Measurements from ENCODE around the gene TRPM3.

The TRPM3 gene

DNA sequence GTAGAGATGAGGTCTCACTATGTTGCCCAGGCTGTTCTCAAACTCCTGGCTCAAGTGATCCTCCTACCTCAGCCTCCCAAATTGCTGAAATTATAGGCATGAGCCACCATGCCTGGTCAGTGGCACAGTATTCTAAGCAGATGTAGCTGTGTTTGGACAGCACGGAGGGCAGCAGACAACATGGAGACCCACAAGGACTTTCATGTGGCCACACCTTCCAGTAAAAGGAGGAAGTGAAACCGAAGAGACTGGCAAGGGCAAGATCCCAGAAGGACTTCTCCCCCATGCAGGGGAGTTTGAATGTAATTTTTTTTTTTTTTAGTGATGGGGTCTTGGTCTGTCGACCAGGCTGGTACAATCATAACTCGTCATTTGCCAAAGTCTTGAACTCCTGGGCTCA is 172.2 kb downstream of the TRPM3 start:
- no peak for DNase-seq (ENCODE audit: low read depth, low spot score)

DNA sequence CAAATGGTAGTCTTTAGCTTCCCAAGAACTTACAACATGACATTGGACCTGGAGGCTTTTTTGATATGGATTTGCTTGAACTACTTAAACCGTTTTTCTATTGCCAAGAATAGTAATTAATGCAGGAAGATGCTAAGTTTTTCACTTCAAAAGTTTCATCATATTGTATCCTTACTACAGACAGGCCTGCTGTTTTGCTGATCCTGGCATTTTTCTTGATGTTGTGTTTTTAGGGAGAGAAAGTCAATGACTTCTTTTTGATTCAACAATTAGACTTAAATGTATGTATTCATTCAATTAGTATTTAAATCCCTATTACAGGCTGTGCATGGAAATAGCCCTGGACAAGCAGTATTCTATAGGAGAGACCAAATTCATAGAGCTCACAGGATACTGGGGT is 172.7 kb downstream of the TRPM3 start:
- no peak for DNase-seq (ENCODE audit: low read depth, low spot score)

DNA sequence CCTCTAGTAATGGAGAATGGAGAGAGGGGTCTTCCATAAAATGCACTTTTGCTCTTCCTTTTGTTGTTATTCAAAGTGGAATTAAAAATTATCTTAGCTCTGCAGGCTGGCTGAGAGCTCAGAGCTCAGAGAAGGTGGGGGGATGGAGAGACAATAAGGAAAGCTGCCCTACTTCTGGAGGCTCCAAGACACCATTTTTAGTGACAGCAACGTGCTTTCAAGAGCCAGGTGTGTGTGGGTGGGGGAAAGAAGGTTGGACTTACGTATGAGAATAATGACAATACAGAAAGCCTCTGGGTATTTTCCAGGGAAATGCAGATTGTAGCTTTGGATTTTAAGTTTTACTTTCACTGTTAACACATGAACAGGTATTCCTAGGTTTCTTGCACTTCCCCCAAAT is 173.9 kb downstream of the TRPM3 start:
- DNase-seq (ENCODE audit: low read depth, low spot score) = no peak

DNA sequence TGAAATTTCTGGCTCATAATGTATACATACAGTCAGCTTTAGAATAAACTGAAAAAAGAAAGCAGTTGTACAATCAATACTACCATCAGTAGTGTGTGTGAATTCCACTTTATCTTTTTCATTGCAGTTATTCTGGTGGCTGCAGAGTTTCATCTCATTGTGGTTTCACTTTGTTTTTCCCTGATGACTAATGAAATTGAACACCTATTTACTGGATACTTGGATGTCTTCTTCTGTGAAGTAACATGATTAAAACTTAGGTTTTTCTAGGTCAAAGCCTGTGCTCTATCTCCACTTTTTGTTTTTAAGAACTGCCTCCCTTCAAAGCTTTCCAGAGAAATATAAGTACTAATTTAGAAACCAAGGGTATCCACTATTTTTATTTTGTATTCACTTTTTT is 174.3 kb downstream of the TRPM3 start:
- no peak for DNase-seq (ENCODE audit: low read depth, low spot score)

DNA sequence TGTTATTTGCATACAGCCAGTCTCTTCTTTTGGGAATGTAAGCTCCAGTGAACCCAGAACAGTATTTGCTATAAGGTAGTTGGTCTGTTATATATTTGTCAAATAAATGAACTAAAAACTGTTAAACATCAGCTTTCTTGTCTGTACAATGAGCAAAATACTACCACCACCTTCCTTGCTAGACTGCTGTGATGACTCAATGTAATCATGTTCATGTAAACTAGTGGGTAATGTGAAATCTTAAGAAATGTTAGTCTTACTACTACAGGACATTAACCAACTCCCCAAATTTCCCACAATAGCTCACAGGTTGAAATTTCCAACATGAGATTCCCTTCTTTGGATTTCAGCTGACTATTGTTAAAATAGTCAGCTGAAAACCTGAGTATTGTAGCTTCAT is 176.1 kb downstream of the TRPM3 start:
- DNase-seq (ENCODE audit: low read depth, low spot score) = no peak

DNA sequence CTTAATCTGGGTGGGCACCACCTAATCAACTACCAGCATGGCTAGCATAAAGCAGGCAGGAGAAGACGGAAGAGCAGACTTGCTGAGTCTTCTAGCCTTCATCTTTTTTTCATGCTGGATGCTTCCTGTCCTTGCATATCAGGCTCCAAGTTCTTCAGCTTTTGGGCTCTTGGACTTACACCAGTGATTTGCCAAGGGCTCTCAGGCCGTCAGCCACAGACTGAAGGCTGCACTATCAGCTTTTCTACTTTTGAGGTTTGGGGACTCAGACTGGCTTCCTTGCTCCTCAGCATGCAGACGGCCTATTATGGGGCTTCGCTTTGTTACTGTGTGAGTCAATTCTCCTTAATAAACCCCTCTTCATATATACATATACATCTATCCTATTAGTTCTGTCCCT is 180.2 kb downstream of the TRPM3 start:
- no peak for DNase-seq (ENCODE audit: low read depth, low spot score)

DNA sequence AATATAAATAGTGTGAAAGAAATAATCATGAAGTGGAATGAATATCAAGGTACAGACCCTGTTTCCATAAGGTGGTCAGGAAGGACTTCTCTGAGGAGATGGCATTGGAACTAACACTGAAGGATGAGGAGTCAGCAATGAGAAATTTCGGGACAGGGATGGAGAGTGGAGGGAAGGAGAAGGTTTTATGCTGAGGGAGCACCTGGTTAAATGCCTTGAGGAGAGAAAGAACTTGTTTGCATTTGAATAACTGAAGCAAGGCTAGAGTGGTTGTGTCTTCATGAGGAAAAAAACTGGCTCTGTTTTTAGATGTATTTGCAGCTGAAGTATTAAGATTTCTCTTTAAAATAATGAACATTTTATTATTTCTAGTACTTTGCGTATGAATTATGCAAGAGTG is 180.8 kb downstream of the TRPM3 start:
- DNase-seq (ENCODE audit: low read depth, low spot score) = no peak

DNA sequence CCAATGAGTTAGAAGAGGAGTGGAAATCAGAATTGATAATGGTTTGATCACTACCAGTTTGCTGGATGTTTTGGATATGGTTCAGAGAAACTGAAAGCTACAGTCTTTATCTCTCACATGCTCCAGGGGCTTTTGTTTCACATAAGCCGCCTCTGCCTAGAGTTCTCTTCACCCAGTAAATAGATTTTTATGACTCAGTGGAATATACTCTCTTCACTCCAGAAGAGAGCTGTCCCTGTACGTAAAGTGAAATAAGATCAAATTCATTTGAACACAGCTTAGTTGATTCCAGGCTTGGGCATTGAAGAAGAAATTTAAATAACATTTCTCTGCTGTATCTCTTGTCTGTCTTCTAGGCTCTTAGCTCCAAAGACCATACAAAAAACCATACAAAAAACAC is 184.9 kb downstream of the TRPM3 start:
- no peak for DNase-seq (ENCODE audit: low read depth, low spot score)

DNA sequence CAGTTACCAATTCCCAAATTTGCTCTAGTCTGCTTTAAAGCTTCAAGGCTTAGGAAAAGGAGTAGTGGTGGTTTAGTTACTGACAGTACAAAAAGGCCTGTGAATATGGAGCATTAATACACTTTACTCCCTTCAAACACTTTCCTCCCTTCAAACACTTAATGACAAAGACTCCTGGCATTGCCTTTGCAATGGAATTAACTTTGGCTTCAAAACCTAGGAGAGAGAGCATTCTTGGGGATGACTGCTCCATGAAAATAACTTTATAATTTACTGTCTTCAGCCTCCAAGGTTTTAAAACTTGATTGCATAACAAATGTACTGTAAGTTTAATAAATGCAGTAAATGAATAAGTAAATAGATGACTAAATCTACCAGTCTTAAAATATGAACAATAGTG is 185.6 kb downstream of the TRPM3 start:
- DNase-seq (ENCODE audit: low read depth, low spot score) = no peak

DNA sequence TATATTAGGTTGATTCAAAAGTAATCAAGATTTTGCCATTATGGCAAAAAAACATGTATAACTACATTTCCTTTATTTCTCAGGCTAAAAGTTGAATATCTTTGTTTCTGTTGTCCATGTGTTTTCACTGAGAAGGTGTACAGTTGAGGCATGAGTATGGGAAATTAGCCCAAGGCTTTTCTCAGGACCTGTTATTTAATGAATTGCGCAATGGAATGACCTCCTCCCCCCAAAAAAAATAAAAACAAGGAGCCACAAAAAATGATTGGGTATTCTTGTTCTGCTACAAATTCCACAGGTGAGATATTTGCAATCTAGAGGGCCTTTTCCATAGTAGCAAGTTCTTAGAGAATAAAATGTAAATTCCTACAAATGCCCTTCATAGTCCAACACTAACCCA is 186.8 kb downstream of the TRPM3 start:
- DNase-seq (ENCODE audit: low read depth, low spot score) = no peak

DNA sequence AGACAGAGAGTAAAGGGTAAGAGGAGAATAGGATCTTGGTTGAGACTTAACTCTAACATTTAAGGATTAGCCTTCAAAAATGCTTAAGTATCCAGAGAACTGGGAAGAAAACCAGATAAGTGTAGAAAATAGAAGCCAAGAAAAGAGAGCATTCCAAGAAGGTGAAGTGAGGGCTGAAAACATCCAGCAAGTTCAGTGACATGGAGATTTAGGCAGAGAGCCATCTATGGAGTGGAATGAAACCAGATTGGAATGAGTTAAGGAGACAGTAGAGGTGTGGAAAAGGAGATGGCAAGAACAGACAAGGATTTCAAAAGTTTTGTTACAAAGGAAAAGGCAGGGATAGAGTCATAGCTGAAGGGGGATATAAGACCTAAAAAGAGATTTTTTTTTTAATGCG is 188.1 kb downstream of the TRPM3 start:
- DNase-seq (ENCODE audit: low read depth, low spot score) = no peak

DNA sequence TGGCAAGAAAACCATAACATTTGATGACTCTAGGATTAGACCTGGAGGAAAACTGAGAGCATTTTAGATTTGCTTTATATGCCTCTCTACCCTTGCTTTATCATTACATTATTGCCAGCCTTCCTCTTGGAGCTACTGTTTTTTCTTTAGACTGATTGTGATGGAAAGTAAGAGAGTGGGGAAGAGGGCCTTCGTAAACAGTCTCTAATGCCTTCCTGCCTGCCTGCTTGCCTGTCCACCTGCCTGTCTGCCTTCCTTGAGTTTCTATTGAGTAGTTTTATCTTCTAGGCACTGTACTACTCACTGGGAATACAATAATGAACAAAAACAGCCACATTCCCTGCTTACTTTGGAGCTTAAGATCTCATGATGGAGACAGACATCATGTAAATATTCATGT is 189.3 kb downstream of the TRPM3 start:
- DNase-seq (ENCODE audit: low read depth, low spot score) = no peak

DNA sequence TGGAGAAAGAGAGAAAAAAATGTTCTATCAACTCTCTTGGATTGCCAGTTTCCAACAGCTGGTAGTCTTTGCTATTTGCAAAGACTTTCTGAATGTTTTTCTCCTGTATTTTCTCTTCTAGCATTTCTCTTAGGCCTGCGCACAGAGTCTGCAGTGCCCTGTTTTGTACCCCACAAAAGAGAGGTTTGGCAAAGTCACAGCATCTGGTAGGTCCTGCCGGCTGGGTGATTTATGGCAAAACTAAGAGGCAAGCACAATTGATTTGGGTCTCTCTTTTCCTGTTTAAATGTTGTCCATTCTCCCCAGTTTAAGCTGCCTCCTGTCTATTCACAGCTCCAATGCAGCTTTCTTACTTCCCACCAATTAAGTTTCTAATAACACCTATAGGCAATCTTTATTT is 193.9 kb downstream of the TRPM3 start:
- DNase-seq (ENCODE audit: low read depth, low spot score) = no peak

DNA sequence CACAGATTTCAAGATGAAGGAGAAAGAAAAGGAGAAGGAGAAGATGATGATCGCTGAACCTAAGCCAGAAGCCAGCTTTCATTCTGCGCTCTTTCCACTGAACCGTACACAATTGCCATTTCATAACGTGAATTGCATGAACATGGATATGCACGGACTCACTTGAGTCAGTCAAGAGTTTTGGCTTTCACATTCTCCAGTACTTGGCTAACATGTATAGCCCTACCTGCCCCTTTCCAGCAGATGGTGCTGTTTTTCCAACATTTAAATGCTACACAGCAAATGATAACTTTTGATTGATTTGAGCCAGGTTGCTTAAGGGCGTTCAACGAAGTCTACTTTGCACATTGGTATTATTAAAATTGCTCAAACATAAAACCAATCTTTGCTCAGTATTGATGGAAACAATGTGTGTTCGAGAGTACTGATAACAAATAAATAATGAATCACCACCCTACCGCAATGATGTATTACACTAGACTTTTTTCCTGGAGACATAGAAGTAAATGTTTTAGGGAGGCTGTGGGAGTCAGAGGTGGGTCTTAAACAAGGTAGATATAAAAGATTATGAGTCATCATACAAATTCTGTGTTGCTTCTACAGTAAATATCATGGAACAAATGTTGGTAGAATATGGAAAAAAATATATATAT is 196.4 kb downstream of the TRPM3 start:
- DNase-seq (ENCODE audit: low read depth, low spot score) = no peak

DNA sequence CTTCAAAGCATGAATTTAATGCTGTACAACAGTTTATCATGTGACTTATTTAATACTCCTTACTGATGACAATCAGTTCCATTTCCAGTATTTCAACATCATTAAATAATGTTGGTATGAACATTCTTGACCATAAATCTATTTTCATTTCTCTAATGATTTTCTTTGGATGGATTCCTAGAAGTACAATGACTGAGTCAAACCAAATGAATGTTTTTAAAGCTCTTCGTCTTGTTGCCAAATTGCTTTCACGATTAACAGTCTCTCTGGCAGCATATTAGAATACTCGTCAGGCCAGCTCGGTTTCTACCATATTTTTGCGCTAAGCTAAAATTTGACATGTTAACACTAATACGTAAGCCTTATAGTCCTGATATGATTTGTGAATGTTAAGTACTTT is 197.0 kb downstream of the TRPM3 start:
- DNase-seq (ENCODE audit: low read depth, low spot score) = no peak

DNA sequence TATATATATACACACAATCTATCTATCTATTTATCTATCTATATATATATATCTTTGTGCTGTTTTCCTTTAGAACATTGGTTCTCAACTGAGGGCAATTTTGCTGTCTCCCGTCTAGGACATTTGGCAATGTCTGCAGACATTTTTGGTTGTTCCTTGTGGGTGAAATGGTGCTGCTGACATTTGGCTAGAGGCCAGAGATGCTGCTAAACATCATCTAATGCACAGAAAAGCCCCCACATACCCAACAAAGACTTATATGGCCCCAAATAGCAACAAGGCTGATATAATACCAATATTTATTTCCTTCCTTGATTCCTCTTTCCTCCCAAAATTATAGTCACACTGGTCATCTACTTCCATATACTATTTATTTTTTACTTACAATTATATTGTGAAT is 197.5 kb downstream of the TRPM3 start:
- no peak for DNase-seq (ENCODE audit: low read depth, low spot score)

DNA sequence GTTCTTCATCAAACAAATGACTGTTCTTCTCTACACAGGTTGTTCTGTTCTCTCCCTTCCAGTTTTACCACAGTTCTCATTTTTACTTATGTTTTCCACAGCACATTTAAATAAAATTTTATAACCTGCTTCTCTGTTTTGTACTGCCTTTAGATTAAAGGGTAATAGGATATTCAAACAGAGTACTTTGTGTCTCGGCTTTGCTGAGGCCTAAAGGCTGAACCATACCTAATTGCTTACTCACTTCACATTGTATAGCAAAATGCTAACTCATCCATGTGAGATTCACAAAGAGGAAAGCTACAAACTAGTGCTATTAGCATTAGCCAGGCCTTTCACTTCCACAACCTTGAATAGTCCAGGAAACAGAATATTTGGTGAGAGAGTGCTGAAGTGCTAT is 200.3 kb downstream of the TRPM3 start:
- no peak for DNase-seq (ENCODE audit: low read depth, low spot score)

DNA sequence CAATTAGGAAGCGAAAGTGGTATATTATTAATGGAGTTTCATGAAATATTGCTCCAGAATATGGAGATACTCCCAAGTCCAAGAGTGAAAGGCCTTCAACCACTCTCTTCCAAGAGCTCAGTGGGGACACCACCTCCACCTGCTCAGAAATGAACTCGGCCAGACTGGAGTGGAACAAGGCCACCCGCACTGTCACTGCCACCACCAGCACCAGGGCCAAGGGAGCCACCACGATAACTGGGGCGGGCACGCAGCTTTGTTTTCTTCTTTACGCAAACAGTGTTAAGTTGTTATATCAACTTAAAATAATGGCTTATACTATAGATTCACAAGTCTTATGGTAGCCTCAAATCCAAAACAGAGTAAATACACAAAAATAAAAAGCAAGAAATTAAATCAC is 204.1 kb downstream of the TRPM3 start:
- no peak for DNase-seq (ENCODE audit: low read depth, low spot score)

DNA sequence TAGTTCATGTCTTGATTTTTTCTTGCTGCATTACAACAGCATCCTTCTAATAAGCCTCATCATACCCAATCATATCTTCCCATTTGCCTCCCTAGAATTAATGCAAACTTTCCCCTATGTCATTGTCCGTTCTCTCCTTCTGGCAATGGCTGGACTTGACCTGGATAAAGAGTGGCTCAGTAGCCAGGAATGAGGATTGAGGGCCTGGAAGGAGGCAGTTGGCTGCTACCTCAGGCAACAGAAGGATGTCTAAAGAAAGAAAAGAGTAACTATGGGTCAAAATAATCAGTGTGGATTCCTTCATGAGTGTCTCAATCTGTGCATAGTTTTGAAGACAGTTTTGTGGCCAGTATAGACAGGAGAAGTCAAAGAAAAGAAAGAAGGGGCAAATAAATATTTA is 209.6 kb downstream of the TRPM3 start:
- no peak for DNase-seq (ENCODE audit: low read depth, low spot score)

DNA sequence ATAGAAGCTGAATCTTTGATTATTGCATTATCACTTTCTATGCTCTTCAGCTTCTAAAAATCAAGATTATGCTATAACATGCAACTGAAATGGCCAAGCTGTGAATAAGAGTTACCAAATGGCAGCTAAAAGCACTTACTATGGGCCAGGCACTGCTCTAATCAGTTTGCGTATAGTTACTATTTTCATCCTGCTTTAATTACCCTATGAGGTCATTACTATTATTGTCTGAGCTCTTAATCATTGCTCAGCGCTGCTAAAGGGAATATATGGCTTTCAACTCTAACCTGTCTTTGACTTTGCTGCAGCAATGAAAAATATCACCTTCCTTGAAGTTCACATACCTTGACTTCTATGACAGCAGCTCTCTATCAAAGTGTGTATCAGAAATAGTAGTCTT is 210.8 kb downstream of the TRPM3 start:
- DNase-seq (ENCODE audit: low read depth, low spot score) = no peak

DNA sequence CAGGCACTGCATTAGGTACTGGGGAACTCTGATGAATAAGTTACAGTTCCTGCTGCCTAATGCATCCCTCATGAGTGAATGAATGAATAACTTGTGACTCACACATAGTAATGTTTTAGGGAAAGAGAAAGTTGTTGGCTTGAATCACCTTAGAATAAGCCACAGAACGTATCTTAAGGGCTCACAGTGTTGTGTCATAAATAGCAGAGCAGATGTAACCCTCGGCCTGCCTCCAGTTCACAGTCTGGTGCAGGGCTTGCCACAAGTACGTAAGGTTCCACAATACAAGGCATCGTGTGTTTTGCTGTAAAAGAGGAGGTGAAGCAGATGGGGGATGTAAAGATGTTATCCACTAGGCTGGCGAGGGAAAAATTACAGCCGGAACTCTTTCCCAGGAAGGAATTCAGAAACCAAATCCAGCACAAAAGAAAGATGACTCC is 218.7 kb downstream of the TRPM3 start:
- DNase-seq (ENCODE audit: low read depth, low spot score) = no peak

DNA sequence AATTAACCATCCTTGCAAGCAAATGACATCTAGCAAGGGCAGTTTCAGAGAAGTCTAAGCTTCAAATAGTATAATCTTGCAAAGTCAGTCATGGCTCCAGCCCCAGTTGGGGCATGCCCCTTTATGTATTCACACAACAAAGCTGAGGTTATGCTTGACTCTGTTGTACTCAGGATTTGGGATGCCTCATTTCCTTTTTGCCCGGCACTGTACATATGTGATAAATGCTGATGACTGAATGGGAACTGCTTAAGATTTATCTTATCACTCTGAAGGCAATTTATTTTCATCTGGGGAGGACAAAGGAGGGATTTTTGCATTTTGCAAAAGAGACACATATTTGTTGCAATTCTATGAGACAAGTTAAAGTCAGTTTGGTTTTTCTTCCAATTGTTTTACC is 219.2 kb downstream of the TRPM3 start:
- no peak for DNase-seq (ENCODE audit: low read depth, low spot score)

DNA sequence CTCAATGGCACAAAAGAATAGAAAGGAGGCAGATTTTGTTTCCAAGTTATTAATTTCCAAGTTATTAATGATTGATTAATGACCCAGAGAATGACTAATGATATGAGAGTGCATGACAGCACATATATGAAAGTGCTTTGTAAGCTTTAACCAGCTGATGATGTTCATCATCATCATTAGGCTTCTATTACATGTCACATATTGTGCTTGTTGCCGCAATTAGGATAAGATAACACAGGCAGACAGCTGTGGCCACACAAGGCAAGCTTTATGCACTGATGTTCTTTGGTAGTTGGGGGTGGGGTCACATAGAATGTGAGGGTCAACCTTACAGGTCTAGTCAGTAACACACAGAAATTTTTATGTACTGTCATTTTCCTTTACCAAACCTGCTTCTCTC is 219.7 kb downstream of the TRPM3 start:
- no peak for DNase-seq (ENCODE audit: low read depth, low spot score)

DNA sequence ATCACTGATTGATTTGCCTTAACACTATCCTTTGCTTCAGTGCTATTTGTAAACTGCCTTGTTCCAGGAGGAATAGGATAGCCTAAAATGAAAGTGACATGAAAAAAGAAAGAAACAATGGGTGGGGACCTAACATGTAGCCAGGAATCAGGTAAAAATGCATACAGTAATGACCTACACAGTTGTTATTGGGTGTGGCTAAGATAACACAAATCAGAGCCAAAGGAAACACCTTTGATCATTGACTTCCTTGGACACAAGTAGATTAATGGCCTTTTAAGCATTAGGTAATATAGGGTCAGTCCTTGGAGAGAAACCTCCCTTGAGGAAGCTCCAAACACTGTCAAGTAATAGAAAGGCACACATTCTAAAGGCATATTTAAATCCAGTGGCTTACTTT is 220.4 kb downstream of the TRPM3 start:
- no peak for DNase-seq (ENCODE audit: low read depth, low spot score)

Measured in iPS DF 19.7 (cell line).